K562 (cell line): ENCODE measurements around the gene KCNH2. TPM values are rescaled to one million over a fixed set of nuclear protein-coding genes. Genes with fewer than 3 reads are reported as not detected.
A peak's percentile ranks its signal among the peaks of the same experiment; 100 is the strongest.

Experiments used
- DNMT1 ChIP-seq: fragments of 450-650 bp; IDR thresholded peaks from 2 replicates; pipeline ENCODE4 v1.6.1; 2016; ENCODE audit warnings: antibody characterized with exemption, mild to moderate bottlenecking
- E2F3 ChIP-seq: fragments of 250-450 bp; sonication (Bioruptor Pico); IDR thresholded peaks from 2 replicates; pipeline ENCODE4 v1.4.0; 2020; ENCODE audit warnings: mild to moderate bottlenecking
- E2F4 ChIP-seq: sonication (generic); formaldehyde crosslinking; IDR thresholded peaks from 2 replicates; pipeline ENCODE4 v1.8.0; 2022; ENCODE audit warnings: mild to moderate bottlenecking, low read depth, missing genetic modification reagents
- EWSR1 ChIP-seq: fragments of 450-650 bp; IDR thresholded peaks from 2 replicates; pipeline ENCODE4 v1.6.1; 2018; ENCODE audit warnings: borderline replicate concordance, mild to moderate bottlenecking, low read depth, moderate library complexity; ENCODE audit not compliant: partially characterized antibody
- HDAC1 ChIP-seq, 2 experiments: fragments of 450-650 bp; IDR thresholded peaks; 2 replicates each; pipeline ENCODE4 v1.6.1; 2016 to 2017; ENCODE audit warnings: inconsistent platforms in 1 of 2, mild to moderate bottlenecking in 1 of 2, moderate library complexity in 1 of 2
- HMGN3 ChIP-seq: IDR thresholded peaks from 2 replicates; pipeline ENCODE4 v1.6.1; 2011; ENCODE audit warnings: borderline replicate concordance, low read depth, mild to moderate bottlenecking, mixed read lengths, low read length; ENCODE audit not compliant: insufficient read length; ENCODE audit errors: extremely low read depth
- KAT2B ChIP-seq: IDR thresholded peaks from one replicate; pipeline ENCODE4 v1.6.1; 2012; ENCODE audit warnings: low read depth, mild to moderate bottlenecking, control low read depth, inconsistent platforms, low read length, moderate library complexity
- MIER1 ChIP-seq: fragments of 450-650 bp; IDR thresholded peaks from 2 replicates; pipeline ENCODE4 v1.6.1; 2016; ENCODE audit warnings: antibody characterized with exemption, mild to moderate bottlenecking, low read depth
- PTBP1 ChIP-seq: fragments of 200-400 bp; formaldehyde crosslinking; IDR thresholded peaks from 2 replicates; pipeline ENCODE4 v1.6.1; 2017; ENCODE audit warnings: low read depth, low read length
- SAFB ChIP-seq: fragments of 200-400 bp; formaldehyde crosslinking; IDR thresholded peaks from 2 replicates; pipeline ENCODE4 v1.6.1; 2017; ENCODE audit warnings: low read depth, low read length, borderline replicate concordance
- SMARCA5 ChIP-seq: fragments of 450-650 bp; IDR thresholded peaks from 2 replicates; pipeline ENCODE4 v1.6.1; 2016
- STAG1 ChIP-seq: sonication (generic); formaldehyde crosslinking; IDR thresholded peaks from 2 replicates; pipeline ENCODE4 v1.5.0; 2020; ENCODE audit warnings: missing genetic modification reagents, borderline replicate concordance
- TAL1 ChIP-seq: fragments of 450-650 bp; IDR thresholded peaks from 2 replicates; pipeline ENCODE4 v1.6.1; 2016; ENCODE audit warnings: mild to moderate bottlenecking
- TEAD1 ChIP-seq, 2 experiments: fragments of 450-650 bp in 1 of 2; sonication (generic) in 1 of 2; formaldehyde crosslinking; IDR thresholded peaks; 2 replicates each; pipeline versions ENCODE4 v1.4.0 to v1.8.0; 2020 to 2022; ENCODE audit warnings: mild to moderate bottlenecking in 2 of 2, missing genetic modification reagents in 1 of 2
- TOE1 ChIP-seq, 2 experiments: fragments of 450-650 bp in 1 of 2; sonication (generic) in 1 of 2; formaldehyde crosslinking in 1 of 2; IDR thresholded peaks; 2 replicates each; pipeline versions ENCODE4 v1.7.1 to v1.8.0; 2016 to 2022; ENCODE audit warnings: borderline replicate concordance in 2 of 2, mild to moderate bottlenecking in 2 of 2, antibody characterized with exemption in 1 of 2, inconsistent platforms in 1 of 2, low read depth in 1 of 2, missing genetic modification reagents in 1 of 2, moderate library complexity in 1 of 2
- ZBTB5 ChIP-seq: fragments of 450-650 bp; IDR thresholded peaks from 2 replicates; pipeline ENCODE4 v1.6.1; 2017; ENCODE audit warnings: antibody characterized with exemption
- ZC3H4 ChIP-seq: sonication (generic); formaldehyde crosslinking; IDR thresholded peaks from 2 replicates; pipeline ENCODE4 v1.9.0; 2021; ENCODE audit warnings: missing genetic modification reagents, borderline replicate concordance
- ZKSCAN8 ChIP-seq: fragments of 200-800 bp; sonication (Bioruptor generic); IDR thresholded peaks from 2 replicates; pipeline ENCODE4 v1.6.1; 2016; ENCODE audit warnings: missing genetic modification characterization, missing compliant biosample characterization
- ZNF3 ChIP-seq: fragments of 250-450 bp; sonication (Bioruptor Pico); IDR thresholded peaks from 2 replicates; pipeline ENCODE4 v1.5.0; 2021; ENCODE audit warnings: mild to moderate bottlenecking, moderate library complexity
- ZNF316 ChIP-seq: fragments of 450-650 bp; IDR thresholded peaks from 2 replicates; pipeline ENCODE4 v1.6.1; 2016
- polyA plus RNA-seq, 8 experiments: library from polyadenylated mRNA; depleted of rRNA in 4 of 8; stranded (reverse) in 5 of 8; unstranded in 3 of 8; fragments of >200 nt; fragmentation: Nextera tagmentation in 2 of 8; fragmentation: Illumina TruSeq in 1 of 8; extraction: Ambion mirVana in 2 of 8; extraction: Trizol in 1 of 8; gene quantifications; 2 replicates each; pipeline versions ENCODE4 v1.2.1 to v1.2.3, GENCODE V29; 2011 to 2014; ENCODE audit warnings: inconsistent platforms in 1 of 8, missing spikeins in 1 of 8
- total RNA-seq, 7 experiments: library from RNA; depleted of rRNA in 6 of 7; stranded (reverse); fragments of >200 nt in 6 of 7; fragmentation: Illumina TruSeq in 2 of 7; extraction: Trizol in 2 of 7; gene quantifications; 2 replicates each; pipeline versions ENCODE4 v1.2.1 to v1.2.3, GENCODE V29; 2011 to 2021; ENCODE audit warnings: low replicate concordance in 1 of 7
- TF ChIP-seq, protein P1 (sequence below): sonication (generic); formaldehyde crosslinking; IDR thresholded peaks from 2 replicates; pipeline ENCODE4 v1.8.1; 2023; ENCODE audit warnings: mild to moderate bottlenecking, missing genetic modification reagents
- TF ChIP-seq, protein P2 (sequence below): fragments of 450-650 bp; formaldehyde crosslinking; IDR thresholded peaks from 2 replicates; pipeline ENCODE4 v1.4.0; 2020; ENCODE audit warnings: mild to moderate bottlenecking, moderate library complexity

Gene KCNH2
- total and polyA plus RNA-seq, 9 of the 15 experiments (the other 6 are each of a cell fraction or from before 2014, with no cell fraction given): 18.1 to 368 (median 218) TPM

GRCh38 chr7:150898475-150899011 lies 79.6 kb downstream of the KCNH2 start (continued):
- TF ChIP-seq, protein P1, sequence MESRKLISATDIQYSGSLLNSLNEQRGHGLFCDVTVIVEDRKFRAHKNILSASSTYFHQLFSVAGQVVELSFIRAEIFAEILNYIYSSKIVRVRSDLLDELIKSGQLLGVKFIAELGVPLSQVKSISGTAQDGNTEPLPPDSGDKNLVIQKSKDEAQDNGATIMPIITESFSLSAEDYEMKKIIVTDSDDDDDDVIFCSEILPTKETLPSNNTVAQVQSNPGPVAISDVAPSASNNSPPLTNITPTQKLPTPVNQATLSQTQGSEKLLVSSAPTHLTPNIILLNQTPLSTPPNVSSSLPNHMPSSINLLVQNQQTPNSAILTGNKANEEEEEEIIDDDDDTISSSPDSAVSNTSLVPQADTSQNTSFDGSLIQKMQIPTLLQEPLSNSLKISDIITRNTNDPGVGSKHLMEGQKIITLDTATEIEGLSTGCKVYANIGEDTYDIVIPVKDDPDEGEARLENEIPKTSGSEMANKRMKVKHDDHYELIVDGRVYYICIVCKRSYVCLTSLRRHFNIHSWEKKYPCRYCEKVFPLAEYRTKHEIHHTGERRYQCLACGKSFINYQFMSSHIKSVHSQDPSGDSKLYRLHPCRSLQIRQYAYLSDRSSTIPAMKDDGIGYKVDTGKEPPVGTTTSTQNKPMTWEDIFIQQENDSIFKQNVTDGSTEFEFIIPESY (CRISPR knock-in tag): no peak
- TF ChIP-seq PTBP1: no peak
- no peak for TF ChIP-seq ZKSCAN8 (CRISPR knock-in tag)
- no peak for TF ChIP-seq DNMT1
- TF ChIP-seq SAFB: peak; percentile 43; the same call in 1 of the 2 replicates
- peak; percentile 77; the same call in 1 of the 2 replicates for TF ChIP-seq STAG1 (CRISPR knock-in tag)
- TF ChIP-seq, protein P2, sequence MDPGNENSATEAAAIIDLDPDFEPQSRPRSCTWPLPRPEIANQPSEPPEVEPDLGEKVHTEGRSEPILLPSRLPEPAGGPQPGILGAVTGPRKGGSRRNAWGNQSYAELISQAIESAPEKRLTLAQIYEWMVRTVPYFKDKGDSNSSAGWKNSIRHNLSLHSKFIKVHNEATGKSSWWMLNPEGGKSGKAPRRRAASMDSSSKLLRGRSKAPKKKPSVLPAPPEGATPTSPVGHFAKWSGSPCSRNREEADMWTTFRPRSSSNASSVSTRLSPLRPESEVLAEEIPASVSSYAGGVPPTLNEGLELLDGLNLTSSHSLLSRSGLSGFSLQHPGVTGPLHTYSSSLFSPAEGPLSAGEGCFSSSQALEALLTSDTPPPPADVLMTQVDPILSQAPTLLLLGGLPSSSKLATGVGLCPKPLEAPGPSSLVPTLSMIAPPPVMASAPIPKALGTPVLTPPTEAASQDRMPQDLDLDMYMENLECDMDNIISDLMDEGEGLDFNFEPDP (CRISPR knock-in tag): no peak
- TF ChIP-seq HDAC1 (IDR thresholded peaks at IDR 0.05): no peak
- TF ChIP-seq TEAD1 (CRISPR knock-in tag; IDR thresholded peaks at IDR 0.05): peak; percentile 70 to 87; a peak in 2 of 4 replicates
- TF ChIP-seq KAT2B: no peak
- no peak for TF ChIP-seq ZNF316
- TF ChIP-seq E2F3 (CRISPR knock-in tag): no peak
- TF ChIP-seq ZBTB5: no peak
- no peak; the same call in 1 of the 2 replicates for TF ChIP-seq SMARCA5
- TF ChIP-seq HMGN3: peak; percentile 59
- TF ChIP-seq MIER1: no peak; the same call in none of the 2 replicates
- peak; percentile 68; the same call in 1 of the 2 replicates for TF ChIP-seq TOE1 (IDR thresholded peaks at IDR 0.05; ENCODE audit: borderline replicate concordance)
- no peak for TF ChIP-seq TOE1 (CRISPR knock-in tag; IDR thresholded peaks at IDR 0.05; ENCODE audit: borderline replicate concordance, low read depth)
- TF ChIP-seq TAL1: no peak
- TF ChIP-seq ZNF3 (CRISPR knock-in tag): no peak
- no peak for TF ChIP-seq ZC3H4
- TF ChIP-seq EWSR1: no peak
- no peak for TF ChIP-seq E2F4 (CRISPR knock-in tag)
